Measurements from ENCODE around the gene WNT3. TPM values are rescaled to one million over a fixed set of nuclear protein-coding genes. Genes with fewer than 3 reads are reported as not detected.

Gene WNT3
- total and polyA plus RNA-seq, 10 of the 15 experiments (the other 5 are each of a cell fraction or from before 2014, with no cell fraction given) = 0.01 to 0.03 TPM; not detected in 8

- TF ChIP-seq SUPT20H (IDR thresholded peaks at IDR 0.05; ENCODE audit: borderline replicate concordance, control insufficient read depth, low read depth, low read length) = no peak
- no peak for TF ChIP-seq HSF1 (IDR thresholded peaks at IDR 0.05; ENCODE audit: low read depth, low read length)
- TF ChIP-seq MLLT1 (IDR thresholded peaks at IDR 0.05) = no peak
- TF ChIP-seq KDM1A (IDR thresholded peaks at IDR 0.05; ENCODE audit: borderline replicate concordance) = no peak
- no peak for TF ChIP-seq POU2F2 (IDR thresholded peaks at IDR 0.05; ENCODE audit: borderline replicate concordance, low read depth, low read length)
Observed at GRCh38 chr17:46834846-46835245, 16.4 kb upstream of the WNT3 start (continued).

- no peaks in the 10 kb centered on the region for H3K79me2 ChIP-seq (ENCODE audit: control insufficient read depth, insufficient read depth, low read length)
- no peaks in the 10 kb centered on the region for H4K20me1 ChIP-seq (ENCODE audit: control insufficient read depth, insufficient read depth)
- in situ Hi-C loops (cut with MboI) = loop anchor here (10.0 kb wide), 1 partner anchor 579 kb away; no protein-coding TSS in a partner anchor
Observed at GRCh38 chr17:46833840-46834208, 15.3 kb upstream of the WNT3 start.

More at GRCh38 chr17:46833840-46834208, 15.3 kb upstream of the WNT3 start:
- 11% methylated on average over 2 of the region's 2 CpGs for WGBS (ENCODE audit: insufficient coverage, insufficient replicate concordance, low lambda C conversion rate, missing lambda C conversion rate)
- TF ChIP-seq KLF5 (IDR thresholded peaks at IDR 0.05; ENCODE audit: partially characterized antibody) (no peak), RB1 (IDR thresholded peaks at IDR 0.05; ENCODE audit: borderline replicate concordance) (no peak), NFXL1 (IDR thresholded peaks at IDR 0.05; ENCODE audit: borderline replicate concordance) (no peak), TCF3 (IDR thresholded peaks at IDR 0.05; ENCODE audit: borderline replicate concordance, insufficient read depth, low read depth, low read length) (no peak), RUNX3 (IDR thresholded peaks at IDR 0.05; ENCODE audit: low read length) (no peak), STAT3 (IDR thresholded peaks at IDR 0.05; ENCODE audit: low read depth, low read length) (no peak), GATAD2B (conservative IDR thresholded peaks at IDR 0.05; ENCODE audit: low read depth) (no peak), SREBF1 (IDR thresholded peaks at IDR 0.05; ENCODE audit: low read length) (no peak), CREB1 (IDR thresholded peaks at IDR 0.05; ENCODE audit: low read depth) (no peak), NRF1 (conservative IDR thresholded peaks at IDR 0.05; ENCODE audit: low read depth, low read length) (no peak), ETV6 (conservative IDR thresholded peaks at IDR 0.05 in 1 of 2, IDR thresholded peaks at IDR 0.05 in 1 of 2; ENCODE audit: borderline replicate concordance in 1 of 2, low read depth in 1 of 2) (no peak), SKIL (IDR thresholded peaks at IDR 0.05; ENCODE audit: low read depth, poor library complexity, severe bottlenecking) (no peak), ASH2L (IDR thresholded peaks at IDR 0.05; ENCODE audit: borderline replicate concordance, low read depth) (no peak), FOS (IDR thresholded peaks at IDR 0.05; ENCODE audit: borderline replicate concordance, extremely low read depth, insufficient read length) (no peak)
- intact Hi-C loops (cut with micrococcal nuclease; ENCODE audit: unreplicated experiment) = no loop called here
- ChIA-PET SMC1A (ENCODE audit: uncharacterized antibody, unreplicated experiment) (no interaction called here), CTCF (interaction anchor here (3.0 kb wide), 1 partner anchor 11 kb away, joined by 10 read pairs; no protein-coding TSS in a partner anchor), RAD21 (ENCODE audit: unreplicated experiment) (no interaction called here), POLR2A (no interaction called here)
- H3K9ac ChIP-seq (ENCODE audit: control insufficient read depth, insufficient read depth, low read length) = no peak overlapping the region
- no peaks in the 10 kb centered on the region for H3K9me3 ChIP-seq (replicated peaks; ENCODE audit: control insufficient read depth, insufficient read depth, low read length)
- no peak overlapping the region for H3K4me2 ChIP-seq (ENCODE audit: control insufficient read depth, insufficient read depth)
- ATAC-seq (no peak), DNase-seq (ENCODE audit: low read depth, low spot score) (no peak), FAIRE-seq (no peak)
- no peaks in the 10 kb centered on the region for H3K4me1 ChIP-seq (ENCODE audit: control insufficient read depth, insufficient read depth, low read length)
- H3K27me3 ChIP-seq (replicated peaks in 1 of 2; ENCODE audit: control insufficient read depth in 2 of 2, insufficient read depth in 2 of 2, low read length in 1 of 2) = no peaks in the 10 kb centered on the region
- no peaks in the 10 kb centered on the region for H3K36me3 ChIP-seq (ENCODE audit: control insufficient read depth in 2 of 2, insufficient read depth in 2 of 2, low read length in 1 of 2)
- no peak overlapping the region for H3K4me3 ChIP-seq
- H3K27ac ChIP-seq (ENCODE audit: control insufficient read depth, insufficient read depth) = no peak overlapping the region
- H2AFZ ChIP-seq (ENCODE audit: control insufficient read depth, low read depth, low read length) = no peak overlapping the region
- no TSS peak for BruUV-seq (replicated peaks)

Measured in GM12878 (cell line).